ENCODE measurements around the gene NAALADL1.

DNA sequence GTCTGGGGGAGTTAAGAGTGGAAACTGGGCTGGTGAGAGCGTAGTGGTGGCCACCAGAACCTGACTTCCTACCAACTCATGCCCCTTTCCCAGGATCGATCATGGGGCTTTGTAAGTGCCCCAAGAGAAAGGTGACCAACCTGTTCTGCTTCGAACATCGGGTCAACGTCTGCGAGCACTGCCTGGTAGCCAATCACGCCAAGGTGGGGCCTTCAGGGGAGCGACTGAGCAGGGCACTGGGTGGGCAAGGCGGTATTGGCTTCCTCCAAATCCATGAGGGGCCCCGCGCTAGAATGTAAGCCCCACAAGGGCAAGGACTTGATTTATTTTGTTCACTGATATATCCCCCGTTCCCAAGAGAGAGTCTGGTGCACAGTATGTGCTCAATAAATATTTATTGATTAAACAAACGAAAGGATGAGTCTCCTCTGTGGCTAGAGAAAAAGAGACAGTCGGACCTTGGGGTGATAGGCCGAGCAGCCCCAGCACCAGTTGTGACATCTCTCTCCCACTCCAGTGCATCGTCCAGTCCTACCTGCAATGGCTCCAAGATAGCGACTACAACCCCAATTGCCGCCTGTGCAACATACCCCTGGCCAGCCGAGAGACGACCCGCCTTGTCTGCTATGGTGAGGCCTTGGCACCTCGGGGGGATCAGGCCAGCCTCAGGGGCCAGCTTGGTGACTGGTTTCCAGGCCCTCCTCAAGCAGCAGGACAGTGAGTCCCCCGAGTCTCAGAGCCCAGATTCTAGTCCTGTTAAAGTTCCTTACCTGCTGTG is 26.4 kb upstream of the NAALADL1 start:
- no peak for TF ChIP-seq SP1 (IDR thresholded peaks at IDR 0.05)
- no peak for TF ChIP-seq BHLHE40 (IDR thresholded peaks at IDR 0.05; ENCODE audit: borderline replicate concordance)
- no peak for TF ChIP-seq L3MBTL2 (conservative IDR thresholded peaks at IDR 0.05)
- no peak for TF ChIP-seq HDGF (IDR thresholded peaks at IDR 0.05; ENCODE audit: borderline replicate concordance)
- no peak for TF ChIP-seq ELF4 (IDR thresholded peaks at IDR 0.05)
- no peak for TF ChIP-seq FOXM1 (IDR thresholded peaks at IDR 0.05; ENCODE audit: borderline replicate concordance)
